ENCODE data around the gene SIGLECL1. TPM values are rescaled to one million over a fixed set of nuclear protein-coding genes. Genes with fewer than 3 reads are reported as not detected.

The SIGLECL1 gene
- total and polyA plus RNA-seq, 2 donors from 2014 or later: not detected

GRCh38 chr19:51252306-51253079 is 1.6 kb downstream of the SIGLECL1 start:
- H3K36me3 ChIP-seq (ENCODE audit: control insufficient read depth in 2 of 3, insufficient read depth in 3 of 3, low read length in 3 of 3): no peaks in the 10 kb centered on the region
- no peaks in the 10 kb centered on the region for H3K4me1 ChIP-seq (ENCODE audit: control insufficient read depth in 2 of 3, insufficient read depth in 2 of 3, low read depth in 1 of 3, low read length in 3 of 3)
- no peak for TF ChIP-seq CTCF (IDR thresholded peaks at IDR 0.05; ENCODE audit: borderline replicate concordance, extremely low read depth, insufficient read depth)
- H3K9me3 ChIP-seq (ENCODE audit: control insufficient read depth in 2 of 3, insufficient read depth in 1 of 3, low read length in 3 of 3): no peaks in the 10 kb centered on the region
- DNase-seq (no peak), FAIRE-seq (no peak)
- no peak overlapping the region for H3K9ac ChIP-seq (ENCODE audit: low read length in 3 of 3)
- intact Hi-C loops (cut with DNase I): no loop called here
- H3K27ac ChIP-seq (ENCODE audit: low read depth in 2 of 2, low read length in 2 of 2): no peak overlapping the region
- no peaks in the 10 kb centered on the region for H3K27me3 ChIP-seq (ENCODE audit: control insufficient read depth, insufficient read depth, low read length)
- H3K4me3 ChIP-seq (ENCODE audit: low read length in 3 of 3): no peak overlapping the region

- Histone ChIP-seq H3K9me3 (ENCODE audit: control insufficient read depth in 2 of 3, insufficient read depth in 1 of 3, low read length in 3 of 3) (no peaks in the 10 kb centered on the region), H3K36me3 (ENCODE audit: control insufficient read depth in 2 of 3, insufficient read depth in 3 of 3, low read length in 3 of 3) (no peaks in the 10 kb centered on the region), H3K9ac (ENCODE audit: low read length in 3 of 3) (no peak overlapping the region), H3K27ac (ENCODE audit: low read depth in 2 of 2, low read length in 2 of 2) (no peak overlapping the region), H3K4me1 (ENCODE audit: control insufficient read depth in 2 of 3, insufficient read depth in 2 of 3, low read depth in 1 of 3, low read length in 3 of 3) (no peaks in the 10 kb centered on the region), H3K27me3 (ENCODE audit: control insufficient read depth, insufficient read depth, low read length) (no peaks in the 10 kb centered on the region), H3K4me3 (ENCODE audit: low read length in 3 of 3) (no peak overlapping the region)
- intact Hi-C loops (cut with DNase I): no loop called here
- DNase-seq (no peak), FAIRE-seq (no peak)
- no peak for TF ChIP-seq CTCF (IDR thresholded peaks at IDR 0.05; ENCODE audit: borderline replicate concordance, extremely low read depth, insufficient read depth)
Measured at GRCh38 chr19:51253088-51253806, 2.4 kb downstream of the SIGLECL1 start.

- no peak for FAIRE-seq
- H3K27me3 ChIP-seq (ENCODE audit: control insufficient read depth, insufficient read depth, low read length): no peaks in the 10 kb centered on the region
Measured at GRCh38 chr19:51256155-51256625, 5.3 kb downstream of the SIGLECL1 start.

More at GRCh38 chr19:51256155-51256625, 5.3 kb downstream of the SIGLECL1 start:
- H3K9ac ChIP-seq (ENCODE audit: low read length in 3 of 3): no peak overlapping the region
- H3K4me3 ChIP-seq (ENCODE audit: low read length in 3 of 3): no peak overlapping the region
- H3K36me3 ChIP-seq (ENCODE audit: control insufficient read depth in 2 of 3, insufficient read depth in 3 of 3, low read length in 3 of 3): no peaks in the 10 kb centered on the region
- no peak for TF ChIP-seq CTCF (IDR thresholded peaks at IDR 0.05; ENCODE audit: borderline replicate concordance, extremely low read depth, insufficient read depth)
- H3K9me3 ChIP-seq (ENCODE audit: control insufficient read depth in 2 of 3, insufficient read depth in 1 of 3, low read length in 3 of 3): no peaks in the 10 kb centered on the region
- no peaks in the 10 kb centered on the region for H3K4me1 ChIP-seq (ENCODE audit: control insufficient read depth in 2 of 3, insufficient read depth in 2 of 3, low read depth in 1 of 3, low read length in 3 of 3)
- intact Hi-C loops (cut with DNase I): no loop called here
- no peak overlapping the region for H3K27ac ChIP-seq (ENCODE audit: low read depth in 2 of 2, low read length in 2 of 2)
- no peak for DNase-seq
